GM19438 (cell line): Measurements from ENCODE around the gene ASCC2.
A peak's percentile ranks its signal among the peaks of the same experiment; 100 is the strongest.
"Not testable (repeated sequence)": the region's sequence is repeated elsewhere in the genome, so short reads cannot be mapped to it uniquely, and the experiment has no call there.

ENCODE experiments used
- ATAC-seq: cut with Tn5 transposase; IDR thresholded peaks from one replicate; pipeline ENCODE4 v1.9.1; 2021; ENCODE audit warnings: low read depth; ENCODE audit not compliant: unreplicated experiment

The ASCC2 gene, protein sequence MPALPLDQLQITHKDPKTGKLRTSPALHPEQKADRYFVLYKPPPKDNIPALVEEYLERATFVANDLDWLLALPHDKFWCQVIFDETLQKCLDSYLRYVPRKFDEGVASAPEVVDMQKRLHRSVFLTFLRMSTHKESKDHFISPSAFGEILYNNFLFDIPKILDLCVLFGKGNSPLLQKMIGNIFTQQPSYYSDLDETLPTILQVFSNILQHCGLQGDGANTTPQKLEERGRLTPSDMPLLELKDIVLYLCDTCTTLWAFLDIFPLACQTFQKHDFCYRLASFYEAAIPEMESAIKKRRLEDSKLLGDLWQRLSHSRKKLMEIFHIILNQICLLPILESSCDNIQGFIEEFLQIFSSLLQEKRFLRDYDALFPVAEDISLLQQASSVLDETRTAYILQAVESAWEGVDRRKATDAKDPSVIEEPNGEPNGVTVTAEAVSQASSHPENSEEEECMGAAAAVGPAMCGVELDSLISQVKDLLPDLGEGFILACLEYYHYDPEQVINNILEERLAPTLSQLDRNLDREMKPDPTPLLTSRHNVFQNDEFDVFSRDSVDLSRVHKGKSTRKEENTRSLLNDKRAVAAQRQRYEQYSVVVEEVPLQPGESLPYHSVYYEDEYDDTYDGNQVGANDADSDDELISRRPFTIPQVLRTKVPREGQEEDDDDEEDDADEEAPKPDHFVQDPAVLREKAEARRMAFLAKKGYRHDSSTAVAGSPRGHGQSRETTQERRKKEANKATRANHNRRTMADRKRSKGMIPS

DNA sequence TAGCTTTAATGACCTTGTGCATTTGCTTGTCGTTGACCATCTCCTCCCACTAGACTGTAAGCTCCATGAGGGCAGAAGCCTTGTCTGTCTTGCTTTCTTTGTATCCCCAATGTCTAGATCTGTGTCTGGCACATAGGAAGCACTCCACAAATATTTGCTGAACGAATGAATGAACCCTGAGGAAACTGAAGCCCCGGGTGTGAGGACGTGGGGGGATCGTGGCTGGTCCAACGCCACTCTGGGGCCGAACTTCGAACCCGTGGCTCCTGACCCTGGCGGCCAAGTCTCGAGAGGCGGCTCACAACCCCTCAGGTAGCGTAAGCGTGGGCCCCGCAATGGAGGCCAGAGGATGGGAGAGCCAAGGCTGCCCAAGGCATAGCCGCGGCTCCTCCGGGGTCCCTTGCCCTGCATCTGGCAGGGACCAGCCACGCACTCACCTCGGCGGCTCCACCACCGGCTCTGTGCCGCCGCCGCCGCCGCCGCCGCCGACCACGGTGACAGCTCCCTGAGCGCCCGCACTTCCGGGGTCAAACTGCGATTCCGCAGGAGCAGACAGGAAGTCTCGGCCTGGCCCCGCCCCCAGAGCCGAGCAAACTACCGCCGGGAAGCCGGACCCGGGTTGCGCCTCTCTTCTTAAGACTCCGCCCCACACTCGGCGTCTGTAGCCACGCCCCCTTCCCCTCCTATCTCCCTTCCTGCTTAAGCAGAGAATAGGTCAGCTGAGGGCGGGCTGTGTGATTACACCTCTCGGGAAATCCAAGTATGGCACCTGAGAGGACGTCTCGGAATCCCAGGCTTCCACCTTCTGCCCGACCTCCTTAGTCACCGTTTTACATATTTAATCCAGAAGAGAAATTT lies at the start of gene ASCC2:
TSS of gene ASCC2 (minus strand) at position 534 of the 858 bp plus-strand sequence. CDS start 5,949 bp downstream, outside the sequence.
- peak; percentile 91 for ATAC-seq

DNA sequence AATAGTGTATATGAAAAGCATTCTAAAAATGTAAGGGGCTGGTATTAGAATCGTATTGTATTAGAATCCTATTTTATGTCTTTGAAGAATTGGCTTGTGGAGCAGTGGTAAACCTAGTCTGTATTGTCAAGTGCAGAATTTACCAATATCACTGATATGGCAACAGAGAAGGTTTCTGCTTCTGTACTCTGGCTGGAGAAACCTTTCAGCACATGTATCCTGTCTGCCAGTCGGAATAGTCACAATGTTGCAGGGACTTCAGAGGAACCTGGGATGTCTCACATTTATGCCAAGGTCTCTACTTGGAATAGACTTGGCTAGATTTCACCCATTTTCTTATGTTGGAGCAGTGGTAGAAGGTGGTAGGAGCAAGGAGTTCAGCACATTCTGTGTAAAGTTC lies 49.3 kb upstream of the ASCC2 start:
- no peak for ATAC-seq

DNA sequence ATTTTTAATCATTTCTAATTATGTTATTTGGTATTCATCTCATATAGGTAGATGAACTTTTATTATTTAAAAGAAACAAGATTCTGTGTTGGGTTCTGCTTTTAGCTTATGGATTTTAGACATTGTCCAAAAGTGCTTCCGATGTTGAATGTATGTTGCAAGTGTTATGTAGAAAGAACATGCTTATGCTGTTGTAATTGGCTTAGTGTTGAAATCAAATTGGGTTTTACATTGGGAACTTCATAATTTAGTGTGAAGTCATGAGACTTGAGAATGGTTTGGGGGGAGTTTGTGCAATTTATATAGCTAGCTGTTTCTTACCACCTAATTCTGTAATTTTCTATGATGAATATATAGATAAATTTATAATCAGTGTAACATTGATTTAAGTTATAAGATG lies 48.5 kb upstream of the ASCC2 start:
- ATAC-seq, result no peak

DNA sequence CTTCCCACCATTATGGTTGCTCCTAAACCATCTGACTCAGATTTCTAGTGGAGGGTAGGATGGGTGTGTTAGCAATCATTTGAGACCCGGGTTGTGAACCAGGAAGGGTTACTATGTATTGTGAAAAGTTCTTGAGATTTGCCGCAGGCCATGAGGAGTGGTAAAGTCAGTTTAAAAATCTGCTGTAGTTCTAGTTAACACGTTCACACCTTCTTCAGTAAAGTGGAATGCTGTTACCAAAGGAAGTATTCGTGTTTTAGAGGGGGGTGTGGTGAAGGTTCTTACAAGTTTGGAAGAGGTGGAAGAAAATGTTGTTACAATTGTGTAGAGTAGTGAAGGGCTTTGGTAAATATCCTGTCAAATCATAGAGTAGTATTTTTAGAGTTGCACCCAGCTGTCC lies 47.5 kb upstream of the ASCC2 start:
- ATAC-seq, result no peak

DNA sequence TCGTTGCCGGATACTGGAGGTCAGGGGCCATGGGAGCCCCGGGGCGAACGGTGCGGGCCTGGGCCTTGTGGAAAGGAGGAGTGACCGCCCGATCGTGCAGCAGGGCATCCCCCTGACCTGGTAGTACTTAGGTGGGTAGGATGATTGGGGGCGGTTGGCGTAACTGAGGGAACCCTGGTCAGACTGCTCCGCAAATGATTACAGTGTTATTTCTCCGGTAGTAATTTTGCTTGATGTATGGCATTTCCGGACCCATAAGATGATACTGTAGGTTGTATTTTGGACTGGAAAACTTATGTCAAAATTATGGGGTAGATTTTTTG lies 45.7 kb upstream of the ASCC2 start:
- no peak for ATAC-seq

DNA sequence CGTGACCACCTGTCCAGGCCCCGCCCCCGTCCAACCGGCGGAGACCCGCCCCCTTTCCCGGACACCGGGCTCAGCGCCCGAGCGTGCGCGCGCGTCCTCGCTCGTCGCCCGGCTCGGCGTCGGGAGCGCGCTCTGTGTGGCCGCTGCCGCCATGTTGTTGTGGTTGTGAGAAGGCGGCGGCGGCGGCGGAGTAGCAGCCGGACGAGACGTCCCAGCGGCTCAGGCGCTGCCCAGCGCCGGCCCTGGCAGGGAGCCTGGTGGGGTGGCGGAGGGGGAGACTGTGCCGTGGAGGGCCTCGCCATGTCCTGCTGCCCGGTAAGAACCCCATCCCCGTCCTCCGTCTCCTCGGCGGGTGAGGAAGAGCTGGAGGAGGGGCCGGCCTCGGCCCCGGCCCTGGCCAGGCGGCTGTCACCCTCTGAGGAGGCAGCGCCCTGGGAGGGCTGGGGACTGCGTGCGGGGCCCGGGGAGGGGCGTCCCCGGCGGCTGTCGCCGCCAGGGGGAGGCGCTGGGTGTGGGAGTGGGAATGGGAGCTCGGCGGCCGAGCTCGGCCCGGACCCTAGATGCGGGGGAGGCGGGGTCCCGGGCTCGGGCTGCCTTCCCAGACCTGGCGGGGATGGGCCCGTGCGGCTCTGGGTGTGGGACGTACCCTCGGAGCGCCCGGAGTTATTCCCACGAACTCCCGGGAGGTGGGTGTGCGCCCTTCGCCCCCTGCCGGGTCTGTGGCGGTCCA lies 45.1 kb upstream of the ASCC2 start, which contains the start of gene MTMR3:
TSS of gene MTMR3 (plus strand) at position 130 of the 730 bp plus-strand sequence. CDS start 87,886 bp downstream, outside the sequence.
- peak; percentile 78 for ATAC-seq

DNA sequence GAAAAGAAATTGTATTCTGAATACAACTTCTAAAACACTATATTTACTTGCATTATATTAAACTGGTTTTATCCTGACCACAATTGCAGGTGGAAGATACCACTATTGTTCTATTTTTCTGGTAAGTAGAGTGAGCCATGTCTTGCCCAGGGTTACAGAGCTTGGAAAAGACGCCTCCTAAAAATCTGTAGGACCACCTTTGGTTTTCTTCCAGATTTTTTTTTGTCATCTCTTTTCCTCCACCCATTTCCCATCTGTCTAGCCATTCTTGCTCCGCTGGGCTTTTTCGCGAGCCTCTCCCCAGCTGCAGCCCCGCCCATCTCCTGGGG lies 44.6 kb upstream of the ASCC2 start:
- ATAC-seq, result peak; percentile 70

DNA sequence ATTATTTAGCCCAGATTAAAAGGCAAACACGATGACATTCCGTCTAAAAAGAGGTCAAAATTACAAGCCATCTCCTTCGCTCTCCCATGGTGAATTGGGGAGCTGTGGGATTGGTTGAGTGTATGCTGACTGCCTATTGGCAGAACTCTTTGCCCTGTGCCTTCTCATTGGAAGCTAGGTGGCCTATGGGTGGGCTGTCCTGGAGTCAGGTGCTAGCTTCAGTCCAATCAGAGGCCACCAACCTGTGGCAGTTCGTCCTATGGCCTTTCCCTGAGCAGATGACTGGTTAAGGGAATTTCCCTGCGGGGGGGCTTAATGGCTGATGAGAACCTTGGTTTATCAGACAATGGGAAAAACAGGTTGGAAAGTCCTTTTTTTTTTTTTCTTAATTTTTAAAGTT lies 41.7 kb upstream of the ASCC2 start:
- ATAC-seq, result no peak

DNA sequence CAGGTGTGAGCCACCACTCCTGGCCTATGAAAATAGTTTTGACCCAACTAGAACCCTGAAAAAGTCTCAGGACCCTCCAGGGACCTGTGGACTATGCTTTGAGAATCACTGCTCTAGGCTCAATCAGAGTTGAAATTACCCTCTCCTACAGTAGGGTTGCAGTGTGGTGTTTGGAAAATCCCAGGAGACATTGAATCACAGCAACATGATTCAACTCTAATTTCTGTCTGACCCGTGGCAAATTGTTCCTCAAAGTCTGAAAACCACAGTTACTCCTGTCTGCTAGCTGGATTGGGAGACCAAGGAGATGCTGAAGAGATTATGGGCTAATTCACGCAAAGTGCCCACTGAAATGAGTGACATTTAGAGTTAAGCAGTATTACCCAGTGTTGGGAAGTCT lies 39.5 kb upstream of the ASCC2 start:
- ATAC-seq, result no peak

DNA sequence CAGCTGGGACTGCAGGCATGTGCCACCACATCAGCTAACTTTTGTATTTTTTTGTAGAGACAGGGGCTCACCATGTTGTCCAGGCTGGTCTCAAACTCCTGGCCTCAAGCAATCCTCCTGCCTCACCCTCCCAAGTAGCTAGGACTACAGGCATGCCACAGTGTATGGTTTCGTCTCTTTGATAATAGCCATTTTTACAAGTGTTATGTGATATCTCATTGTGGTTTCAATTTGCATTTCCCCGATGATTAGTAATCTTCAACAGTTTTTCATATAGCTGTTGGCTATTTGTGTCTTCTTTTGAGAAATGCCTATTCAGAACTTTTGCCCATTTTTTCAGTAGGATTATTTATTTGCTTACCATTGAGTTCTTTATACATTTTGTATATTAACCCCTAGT lies 35.9 kb upstream of the ASCC2 start:
- ATAC-seq, result no peak

DNA sequence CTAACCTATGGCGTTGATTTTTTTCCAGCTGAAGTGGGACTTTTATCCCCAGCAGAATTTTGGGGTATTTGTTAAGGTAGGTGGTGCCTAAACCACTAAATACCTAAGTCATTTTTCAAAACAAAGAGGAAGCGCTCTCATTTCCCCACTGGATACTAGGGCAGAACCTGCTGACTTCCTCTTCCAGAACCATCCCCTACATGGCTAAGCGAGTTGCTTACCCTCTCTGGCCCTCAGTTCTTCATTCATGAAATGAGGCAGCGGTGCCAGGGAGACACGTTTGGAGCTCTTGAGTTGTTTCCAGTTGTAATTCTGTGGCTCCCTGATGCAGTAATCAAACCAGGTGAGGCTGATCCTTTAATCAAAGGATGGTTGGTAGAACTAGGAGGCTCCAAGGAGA lies 34.9 kb upstream of the ASCC2 start:
- no peak for ATAC-seq

DNA sequence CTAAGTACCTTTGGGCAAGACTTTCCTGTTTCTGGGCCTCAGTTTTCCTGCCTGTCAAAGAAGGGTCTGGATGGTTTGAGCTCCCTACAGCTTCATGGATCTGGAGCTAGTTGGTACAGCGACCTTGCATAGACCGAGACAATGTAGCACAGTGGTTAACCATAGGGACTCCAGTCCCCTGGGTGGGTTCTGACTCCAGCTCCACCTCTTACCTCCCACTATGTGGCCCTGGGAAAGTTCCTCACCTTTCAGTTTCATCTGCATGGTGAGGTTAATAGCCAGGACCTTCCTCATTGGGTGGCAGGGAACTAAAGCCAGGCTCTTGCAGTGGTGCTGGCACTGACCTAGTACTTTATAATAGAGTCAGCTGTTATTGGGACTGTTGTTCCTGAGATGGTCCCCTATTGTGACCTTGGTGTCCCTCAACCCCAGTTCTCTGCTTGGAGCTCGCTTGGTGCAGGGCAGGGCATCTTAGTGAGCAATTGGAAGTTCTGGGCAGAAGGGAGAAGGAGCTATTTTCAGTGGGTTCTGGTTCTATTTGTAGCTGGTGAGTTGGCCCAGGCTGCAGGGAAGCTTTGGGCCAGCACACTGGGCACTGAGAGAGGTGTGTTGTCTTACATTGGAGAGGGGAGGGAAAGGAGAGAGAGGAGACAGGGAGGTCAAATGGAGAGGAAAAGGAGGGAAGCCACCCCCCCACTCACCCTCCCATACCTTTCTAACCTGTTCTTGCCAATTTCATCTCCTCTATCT lies 34.2 kb upstream of the ASCC2 start:
- no peak for ATAC-seq

DNA sequence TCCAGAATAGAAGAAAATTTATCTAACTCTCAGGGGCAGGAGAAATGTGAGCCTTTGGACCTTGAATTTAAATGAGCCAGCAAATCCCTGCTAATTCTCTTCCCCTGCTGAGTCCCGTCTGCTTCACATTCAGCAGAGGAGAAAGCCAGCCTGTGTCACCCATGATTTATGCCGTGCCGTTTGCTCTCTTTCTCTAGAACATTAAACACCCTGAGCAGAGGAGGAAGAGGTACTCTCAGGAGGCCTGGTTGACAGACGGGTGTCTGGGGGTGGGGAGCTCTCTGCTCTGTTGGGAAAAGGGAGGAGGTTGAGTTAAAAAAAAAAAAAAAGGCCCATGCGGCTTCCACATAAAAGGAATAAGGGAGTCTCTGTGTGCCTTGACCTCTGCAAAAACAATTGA lies 33.6 kb upstream of the ASCC2 start:
- ATAC-seq, result no peak

DNA sequence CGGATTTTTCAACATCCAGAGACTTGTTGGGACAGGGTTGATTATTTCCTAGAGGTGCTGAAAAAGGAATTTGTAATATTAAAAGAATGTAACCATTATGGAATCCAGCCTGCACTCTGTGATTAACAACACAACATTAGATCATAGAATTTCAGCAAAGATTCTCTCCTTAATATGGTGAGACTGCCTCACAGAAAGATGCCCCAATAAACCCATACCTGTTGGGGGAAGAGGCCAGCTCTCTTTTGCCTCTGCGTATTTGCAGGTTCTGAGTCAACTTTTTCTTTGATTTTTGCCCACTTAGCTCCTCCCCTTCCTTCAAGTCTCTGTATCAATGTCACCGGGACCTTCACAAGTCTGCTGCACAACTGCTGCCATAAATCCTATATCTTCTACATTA lies 32.5 kb upstream of the ASCC2 start:
- ATAC-seq, result no peak

DNA sequence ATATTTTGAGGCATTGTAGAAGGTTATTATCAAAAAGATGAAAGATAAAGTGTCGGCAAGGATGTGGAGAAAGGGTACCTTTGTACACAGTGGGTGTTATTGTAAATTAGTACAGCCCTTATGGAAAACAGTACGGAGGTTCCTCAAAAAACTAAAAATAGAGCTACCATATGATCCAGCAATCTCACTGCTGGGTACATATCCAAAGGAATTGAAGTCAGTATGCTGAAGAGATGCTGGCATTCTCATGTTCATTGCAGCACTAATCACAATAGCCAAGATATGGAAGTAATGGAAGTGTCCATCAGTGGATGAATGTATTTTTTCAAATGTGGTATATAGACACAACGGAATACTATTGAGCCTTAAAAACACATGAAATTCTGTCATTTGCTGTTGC lies 29.8 kb upstream of the ASCC2 start:
- no peak for ATAC-seq

DNA sequence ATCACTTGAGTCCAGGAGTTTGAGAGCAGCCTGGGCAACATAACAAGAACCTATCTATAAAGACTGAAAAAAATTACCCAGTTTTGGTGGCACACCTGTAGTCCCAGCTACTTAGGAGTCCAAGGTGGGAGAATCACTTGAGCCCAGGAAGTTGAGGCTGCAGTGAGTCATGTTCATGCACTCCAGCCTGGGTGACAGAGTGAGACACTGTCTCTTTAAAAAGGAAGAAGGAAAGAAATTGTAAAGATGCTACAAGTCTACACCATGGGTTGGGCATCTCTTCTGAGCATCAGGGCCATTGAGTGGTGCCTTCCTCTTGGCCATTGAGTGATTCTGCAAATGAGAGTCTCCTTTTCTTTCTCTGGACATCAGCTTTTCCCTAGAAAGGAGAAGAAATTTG lies 29.2 kb upstream of the ASCC2 start:
- ATAC-seq, result no peak

DNA sequence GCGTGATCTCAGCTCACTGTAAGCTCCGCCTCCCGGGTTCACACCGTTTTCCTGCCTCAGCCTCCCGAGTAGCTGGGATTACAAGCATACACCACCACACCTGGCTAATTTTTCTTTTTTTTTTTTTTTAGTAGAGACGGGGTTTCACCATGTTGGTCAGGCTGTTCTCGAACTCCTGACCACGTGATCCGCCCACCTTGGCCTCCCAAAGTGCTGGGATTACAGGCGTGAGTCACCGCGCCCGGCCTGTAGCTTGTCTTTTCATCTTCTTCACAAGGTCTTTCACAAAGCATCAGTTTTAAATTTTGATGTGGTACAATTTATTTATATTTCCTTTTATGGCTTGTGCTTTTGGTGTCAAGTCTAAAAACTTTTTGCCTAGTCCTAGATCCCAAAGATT lies 27.5 kb upstream of the ASCC2 start:
- not testable (repeated sequence) for ATAC-seq

DNA sequence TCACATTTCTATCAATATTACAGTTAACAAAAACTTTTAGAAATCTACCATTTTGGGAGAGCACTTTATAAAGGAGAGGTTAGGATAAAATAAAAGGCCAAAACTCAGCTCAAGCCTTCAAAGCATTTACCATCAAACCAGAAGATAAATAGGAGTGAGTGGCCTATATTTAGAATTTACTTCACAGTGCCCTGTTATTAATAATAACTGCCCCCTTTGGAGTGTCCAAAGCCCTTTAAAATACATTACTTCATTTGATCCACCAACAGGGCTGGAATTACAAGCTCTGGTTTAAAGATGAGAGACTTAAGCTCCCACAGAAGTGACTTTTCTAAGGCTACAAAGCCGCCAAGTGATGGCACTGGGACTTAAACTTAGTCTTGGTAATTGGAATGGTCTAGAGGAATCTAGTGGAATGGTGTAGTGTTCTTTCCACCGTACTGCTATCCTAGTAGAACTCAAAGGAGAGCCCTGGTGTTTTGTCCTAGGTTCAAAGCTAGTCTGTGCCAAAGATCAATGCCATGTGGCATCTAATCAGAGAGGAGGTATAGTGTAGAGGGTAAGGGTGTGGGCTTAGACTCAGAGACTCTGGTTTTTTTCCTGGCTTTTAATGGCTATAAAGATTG lies 23.7 kb upstream of the ASCC2 start:
- ATAC-seq, result no peak

DNA sequence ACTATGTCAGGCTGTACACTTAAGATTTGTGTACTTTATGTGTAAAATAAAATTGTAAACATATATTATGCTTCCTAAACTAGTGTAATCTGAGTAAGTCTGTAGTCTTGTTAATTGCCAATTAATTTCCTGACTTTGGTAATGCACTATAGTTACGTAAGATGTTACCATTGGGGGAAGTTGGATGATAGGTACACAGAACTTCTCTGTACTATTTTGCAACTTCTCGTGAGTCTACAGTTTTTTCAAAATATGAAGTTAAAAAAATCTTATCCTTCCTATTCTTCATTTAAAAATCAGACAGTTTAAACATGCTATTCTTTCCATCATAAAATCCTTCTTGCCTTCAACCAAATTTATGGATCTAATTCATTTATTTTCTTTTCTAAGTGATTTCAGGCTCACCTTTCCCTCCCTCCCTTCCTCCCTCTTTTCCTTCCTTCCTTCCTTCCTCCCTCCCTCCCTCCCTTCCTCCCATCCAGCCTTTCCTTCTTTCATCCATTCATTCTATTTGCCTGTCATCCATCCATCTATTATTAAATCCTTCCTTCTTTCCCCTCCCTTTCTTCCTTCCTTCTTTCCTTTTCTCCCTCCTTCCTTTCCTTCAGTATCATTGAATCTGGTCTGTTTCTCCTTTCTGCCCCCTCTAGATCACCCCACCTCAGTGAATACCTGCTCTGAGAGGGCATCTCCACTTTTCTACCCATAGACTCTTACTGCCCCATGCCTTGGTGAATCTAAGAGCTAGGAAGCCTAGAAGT lies 22.1 kb upstream of the ASCC2 start:
- no peak for ATAC-seq
